AG08395 (cell line): ENCODE data around the gene FANCG.

Experiments
- DNase-seq: peaks from one replicate; pipeline ENCODE4 v3.0.0; 2012; ENCODE audit warnings: mixed read lengths, low spot score

The FANCG gene

DNA sequence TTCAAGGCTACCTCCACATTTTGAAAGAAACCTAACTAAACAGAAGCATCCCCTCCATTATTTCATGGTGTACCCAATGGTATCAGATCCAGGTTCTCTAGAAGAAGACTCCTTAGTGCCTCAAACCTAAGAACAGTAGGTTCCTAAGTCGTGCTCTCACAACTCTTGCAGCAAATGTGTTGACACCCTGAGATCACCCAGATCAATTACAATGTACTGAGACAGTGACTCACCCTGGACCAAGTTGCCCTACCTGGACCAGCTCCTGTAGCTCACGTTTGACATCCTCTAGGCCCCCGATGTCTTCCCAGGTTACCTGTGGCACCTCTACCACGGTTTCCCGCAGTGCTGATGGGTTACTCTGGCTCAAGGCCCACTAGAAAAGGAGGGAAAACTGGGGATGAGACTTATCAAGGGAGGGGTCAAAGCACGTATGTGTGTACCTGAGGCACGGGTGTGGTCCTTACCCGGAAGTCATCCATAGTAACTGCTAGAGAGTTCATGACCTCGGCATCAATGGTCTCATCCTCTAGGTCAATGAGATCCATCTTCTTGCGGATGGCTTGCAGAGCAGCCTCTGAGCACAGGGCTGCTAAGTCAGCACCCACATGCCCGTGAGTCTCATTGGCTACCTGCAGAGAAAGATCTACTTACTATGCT lies 19.1 kb downstream of the FANCG start:
- DNase-seq: no peak

DNA sequence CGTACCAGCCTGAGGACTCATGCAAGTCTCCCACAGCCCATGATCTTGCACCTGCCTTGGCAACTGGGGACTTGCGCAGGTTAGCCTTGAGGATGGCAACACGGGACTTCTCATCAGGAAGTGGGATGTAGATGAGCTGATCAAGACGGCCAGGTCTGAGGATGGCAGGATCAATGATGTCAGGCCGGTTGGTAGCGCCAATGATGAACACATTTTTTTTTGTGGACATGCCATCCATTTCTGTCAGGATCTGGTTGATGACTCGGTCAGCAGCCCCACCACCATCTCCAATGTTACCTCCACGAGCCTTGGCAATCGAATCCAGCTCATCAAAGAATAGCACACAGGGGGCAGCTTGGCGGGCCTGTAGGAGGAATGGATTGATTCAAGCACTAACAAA lies 20.3 kb downstream of the FANCG start:
- no peak for DNase-seq

DNA sequence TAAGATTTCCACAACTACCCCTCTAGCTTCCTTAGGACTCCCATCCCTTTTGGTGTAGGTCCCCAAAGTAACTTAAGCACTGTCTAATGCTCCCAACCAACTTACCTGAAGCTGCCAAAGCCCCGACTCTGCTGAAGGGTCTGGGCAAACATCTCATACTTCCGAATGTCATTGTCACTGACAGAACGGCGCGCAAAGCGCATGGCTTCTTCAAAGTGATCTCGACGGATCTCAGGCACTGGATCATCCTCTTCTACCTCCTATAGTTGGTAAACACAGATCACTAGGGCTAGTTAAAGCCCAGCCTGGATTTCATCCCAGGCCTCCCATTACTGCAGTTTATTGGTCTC lies 22.5 kb downstream of the FANCG start:
- DNase-seq: no peak

DNA sequence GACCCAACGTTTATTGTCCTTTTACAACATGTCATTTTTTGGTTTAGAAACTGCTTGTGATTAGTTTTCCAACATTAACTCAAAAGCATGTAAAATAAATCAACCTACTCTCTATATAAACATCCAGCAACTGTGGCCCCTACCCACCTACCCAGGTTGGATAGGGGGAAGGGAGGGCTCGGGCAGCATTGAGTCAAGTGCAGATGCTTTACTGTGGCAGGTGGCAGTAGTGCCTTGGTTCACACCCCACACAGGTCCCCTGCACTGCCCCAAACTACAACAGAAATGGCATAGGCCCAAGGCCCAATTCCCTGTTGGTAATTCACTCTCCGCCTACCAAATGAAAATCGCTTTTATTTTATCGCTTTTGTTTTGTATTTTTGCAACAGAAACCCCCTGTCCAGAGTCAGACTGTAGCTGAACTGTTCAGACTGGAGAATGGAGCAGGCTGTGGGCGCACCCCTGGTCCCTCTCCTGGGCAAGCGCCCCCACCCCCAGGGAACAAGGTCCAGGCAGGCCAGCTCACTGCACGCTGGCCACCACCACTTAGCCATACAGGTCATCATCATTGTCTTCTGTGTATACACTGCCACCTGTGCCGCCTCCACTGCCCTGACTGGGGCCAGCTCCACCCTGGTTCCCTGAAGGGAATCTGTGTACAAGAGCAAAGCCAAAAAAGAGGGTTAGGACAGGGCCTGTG lies 23.0 kb downstream of the FANCG start:
- no peak for DNase-seq

DNA sequence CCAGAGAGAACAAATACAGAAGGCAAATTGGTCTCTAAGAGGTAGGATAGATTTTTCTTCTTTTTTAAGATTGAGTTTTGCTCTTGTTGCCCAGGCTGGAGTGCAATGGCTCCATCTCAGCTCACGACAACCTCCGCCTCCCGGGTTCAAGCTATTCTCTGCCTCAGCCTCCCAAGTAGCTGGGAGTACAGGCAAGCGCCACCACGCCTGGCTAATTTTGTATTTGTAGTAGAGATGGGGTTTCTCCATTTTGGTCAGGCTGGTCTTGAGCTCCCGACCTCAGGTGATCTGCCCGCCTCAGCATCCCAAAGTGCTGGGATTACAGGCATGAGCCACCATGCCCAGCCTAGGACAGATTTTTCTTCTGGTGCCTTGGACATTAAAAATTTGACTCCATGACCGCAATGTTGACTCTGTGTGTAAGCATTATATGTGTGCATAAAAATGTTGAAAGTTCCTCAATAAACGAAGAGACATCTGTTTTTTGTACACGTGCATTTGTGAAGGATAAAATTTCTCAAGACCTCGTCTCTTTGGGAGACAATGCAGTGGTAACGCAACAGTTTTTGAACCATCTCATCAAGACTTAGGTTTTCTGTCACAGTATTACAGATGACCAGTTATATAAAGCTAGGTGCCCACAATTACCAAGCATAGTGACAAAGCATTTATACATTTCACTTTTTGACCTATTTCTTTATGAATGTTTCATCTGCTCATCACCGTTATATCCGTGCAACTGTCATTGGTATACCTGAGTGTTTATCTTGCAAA lies 24.7 kb downstream of the FANCG start:
- DNase-seq: no peak

DNA sequence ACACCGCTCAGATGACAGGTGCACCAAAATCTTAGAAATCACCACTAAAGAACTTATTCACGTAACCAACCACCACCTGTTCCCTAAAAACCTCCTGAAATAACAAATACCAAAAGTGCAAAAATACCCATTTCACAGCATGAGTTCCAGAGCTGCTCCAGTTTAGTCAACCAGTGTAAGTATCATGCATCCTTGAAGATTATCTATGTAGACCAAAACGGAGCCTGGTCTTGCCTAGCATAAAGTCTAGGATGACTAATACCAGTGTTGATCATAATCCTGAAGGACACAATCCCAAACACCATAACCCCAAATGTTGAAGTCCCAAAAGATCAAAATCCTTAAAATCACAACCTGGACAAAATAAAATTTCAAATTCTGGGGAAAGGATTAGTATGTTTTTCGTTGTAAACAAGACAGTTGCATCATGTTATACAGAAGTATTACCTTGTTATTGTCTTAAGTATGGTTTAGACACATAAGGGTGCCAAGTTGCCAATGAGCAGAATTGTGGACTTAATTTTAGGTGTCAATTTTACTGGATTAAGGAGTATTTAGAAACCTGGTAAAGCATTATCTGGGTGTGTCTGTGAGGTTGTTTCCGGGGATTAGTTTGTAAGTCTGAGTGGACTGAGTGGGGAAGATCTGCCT lies 25.4 kb downstream of the FANCG start:
- DNase-seq: no peak

DNA sequence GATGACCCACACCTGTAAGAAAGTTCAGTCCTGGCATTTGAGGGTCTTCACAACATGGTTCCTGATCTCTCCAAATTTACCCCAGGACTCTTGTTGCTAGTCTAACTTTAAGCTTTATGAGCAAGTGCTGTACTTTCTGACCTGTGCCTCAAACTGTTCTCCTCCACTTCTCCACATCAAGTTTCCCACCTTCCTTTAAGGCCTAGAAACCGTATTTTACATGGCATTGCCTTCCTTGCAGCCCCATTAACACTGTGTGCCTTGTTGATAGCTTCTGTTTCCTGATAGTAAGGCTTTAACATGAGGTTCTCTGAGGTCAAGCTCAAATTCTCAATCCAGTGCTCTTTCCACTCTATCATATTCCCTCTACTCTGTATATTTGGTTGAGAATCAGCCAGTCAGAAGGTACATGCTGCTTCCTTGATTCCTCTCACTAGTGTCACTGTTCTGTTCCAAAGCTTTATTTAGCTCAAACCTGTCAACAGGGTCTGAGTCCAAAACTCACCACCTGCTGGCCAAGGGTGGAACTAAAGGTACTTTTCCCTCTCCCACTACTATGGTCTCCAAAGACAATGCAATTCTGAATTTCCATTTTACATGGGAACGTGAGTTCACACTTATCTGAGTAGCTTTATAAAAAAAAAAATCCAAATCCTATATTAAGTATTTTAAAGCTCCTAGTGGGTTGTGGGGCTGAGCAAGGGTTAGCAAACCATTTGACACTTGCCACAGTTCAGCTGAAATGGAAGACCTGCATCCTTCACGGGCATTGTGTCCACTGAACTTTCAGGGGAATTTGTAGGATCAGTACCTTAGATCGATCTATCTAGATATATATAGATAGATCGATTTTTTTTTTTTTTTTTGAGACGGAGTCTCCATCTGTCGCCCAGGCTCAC lies 28.4 kb downstream of the FANCG start:
- peak; percentile 62 for DNase-seq

DNA sequence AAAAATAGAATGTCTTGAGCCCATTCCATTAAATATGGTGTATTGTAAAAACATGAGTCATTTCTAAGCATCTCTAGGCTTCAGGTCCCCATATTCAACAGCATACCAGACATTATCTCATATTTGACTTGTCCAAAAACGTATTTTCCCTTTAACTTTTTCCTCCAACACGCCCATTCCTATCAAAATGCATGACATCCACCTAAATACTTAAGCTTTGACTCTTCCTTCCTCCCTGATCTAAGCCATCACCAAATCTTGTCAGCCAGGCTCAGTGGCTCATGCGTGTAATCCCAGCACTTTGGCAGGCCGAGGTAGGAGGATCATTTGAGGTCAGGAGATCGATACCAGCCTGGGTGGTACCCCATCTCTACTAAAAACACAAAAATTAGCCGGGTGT lies 31.2 kb downstream of the FANCG start:
- DNase-seq: no peak

DNA sequence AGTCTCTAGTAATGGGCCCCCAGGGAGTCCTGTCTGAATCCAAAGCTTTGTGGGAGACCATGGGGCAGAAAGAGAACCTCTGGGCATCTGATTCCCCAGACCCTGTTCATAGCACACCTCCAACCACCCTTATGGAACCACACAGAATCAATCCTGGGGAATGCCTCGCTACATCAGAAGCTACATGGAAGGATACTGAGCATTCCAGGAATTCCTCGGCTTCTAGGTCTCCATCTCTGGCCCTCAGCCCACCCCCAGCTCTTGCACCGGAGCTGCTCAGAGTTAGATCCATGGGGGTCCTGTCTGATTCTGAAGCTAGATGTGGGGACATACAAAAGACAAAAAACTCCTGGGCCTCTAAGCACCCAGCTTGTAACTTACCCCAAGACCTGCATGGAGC lies 35.7 kb downstream of the FANCG start:
- DNase-seq: no peak

DNA sequence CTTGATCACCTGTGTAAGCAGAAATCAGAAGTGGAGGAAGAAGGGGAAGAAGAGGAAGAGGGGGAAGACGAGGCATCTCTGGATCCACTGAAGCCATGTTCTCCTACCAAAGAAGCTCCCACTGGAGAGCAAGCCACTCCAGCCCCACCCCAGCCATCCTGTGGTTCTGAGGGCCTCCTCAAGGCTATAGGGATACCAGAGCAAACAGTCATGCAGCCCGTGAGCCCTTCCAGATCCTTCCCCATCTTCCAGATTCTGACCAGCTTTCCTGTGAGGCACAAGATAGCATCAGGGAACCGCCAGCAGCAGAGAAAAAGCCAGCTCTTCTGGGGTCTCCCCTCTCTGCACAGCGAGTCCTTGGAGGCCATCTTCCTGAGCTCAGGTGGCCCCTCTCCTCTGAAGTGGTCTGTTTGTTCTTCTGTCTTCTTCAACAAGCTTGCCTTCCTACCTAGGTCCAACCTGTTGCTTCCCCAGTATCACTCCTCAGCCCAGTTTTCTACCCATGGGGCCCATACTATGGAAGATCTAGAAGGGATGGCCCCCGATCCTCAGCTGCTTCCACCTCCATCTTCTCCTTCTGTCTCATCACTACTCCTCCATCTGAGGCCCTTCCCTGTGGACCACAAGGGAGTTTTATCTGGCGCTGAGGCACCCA lies 36.7 kb downstream of the FANCG start:
- DNase-seq: no peak

DNA sequence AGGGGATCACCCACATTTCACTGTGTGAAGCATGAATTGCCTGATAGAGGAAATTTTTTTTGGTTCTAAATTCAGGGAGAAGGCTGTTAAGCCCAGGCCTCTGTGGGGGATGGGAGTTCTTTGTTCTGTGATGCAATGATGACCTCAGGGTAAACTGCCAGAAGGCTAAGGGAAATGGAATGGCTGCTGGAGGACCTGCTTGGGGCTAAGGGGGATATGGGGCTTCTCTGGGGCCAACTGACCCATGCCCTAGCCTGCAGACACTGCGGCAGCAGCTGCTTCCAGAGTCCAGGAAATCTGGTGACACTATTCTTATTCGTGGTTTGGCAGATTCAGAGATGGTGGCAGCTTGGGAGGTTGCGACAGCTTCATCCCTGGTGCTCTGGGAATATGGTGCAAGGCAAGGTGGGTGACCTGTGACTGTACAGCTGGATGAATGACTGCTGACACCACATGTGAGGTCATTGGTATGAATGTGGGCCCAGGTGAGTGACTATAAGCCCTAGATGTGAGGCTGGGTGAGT lies 37.6 kb downstream of the FANCG start:
- peak; percentile 32 for DNase-seq

DNA sequence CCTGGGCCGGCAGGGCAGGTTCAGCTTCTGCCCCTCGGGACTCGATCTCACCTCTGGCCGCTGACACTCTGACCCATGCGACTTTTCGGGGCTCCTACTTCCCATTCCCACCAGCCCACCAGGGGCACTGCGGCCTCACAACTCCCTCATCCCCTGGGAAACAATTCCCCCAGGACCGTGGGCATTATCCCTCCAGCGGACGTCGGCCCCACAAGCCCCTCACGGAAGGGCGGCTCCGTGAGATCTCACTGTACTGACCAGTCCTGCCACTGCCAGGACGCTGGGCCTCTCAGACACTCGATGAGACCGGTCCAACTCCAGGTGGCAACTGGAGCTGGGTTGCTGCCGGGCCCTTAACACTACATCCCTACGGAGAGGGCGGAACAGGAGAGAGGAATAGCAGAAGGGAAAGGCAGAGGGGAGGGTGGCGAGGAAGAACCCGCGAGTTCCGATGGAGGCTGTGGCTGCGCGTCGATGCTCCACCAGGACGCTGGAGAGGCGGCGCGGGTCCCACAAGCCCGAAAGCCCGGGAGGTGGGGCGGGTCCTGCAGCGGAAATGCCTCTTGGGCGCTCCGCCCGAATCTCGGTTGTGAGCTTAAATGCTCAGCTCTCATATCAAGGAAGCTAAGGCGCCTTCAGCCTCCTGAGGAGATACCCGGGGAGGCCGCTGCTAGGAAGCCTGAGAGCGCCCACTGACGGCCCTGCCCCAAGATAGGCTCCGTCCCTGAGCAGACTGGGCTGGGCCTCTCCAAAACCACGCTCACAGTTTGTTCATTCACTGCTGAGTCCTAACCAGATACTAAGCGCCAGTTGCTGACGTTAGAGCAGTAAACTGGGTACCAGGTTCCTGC lies 43.7 kb downstream of the FANCG start:
- peak; percentile 62 for DNase-seq

DNA sequence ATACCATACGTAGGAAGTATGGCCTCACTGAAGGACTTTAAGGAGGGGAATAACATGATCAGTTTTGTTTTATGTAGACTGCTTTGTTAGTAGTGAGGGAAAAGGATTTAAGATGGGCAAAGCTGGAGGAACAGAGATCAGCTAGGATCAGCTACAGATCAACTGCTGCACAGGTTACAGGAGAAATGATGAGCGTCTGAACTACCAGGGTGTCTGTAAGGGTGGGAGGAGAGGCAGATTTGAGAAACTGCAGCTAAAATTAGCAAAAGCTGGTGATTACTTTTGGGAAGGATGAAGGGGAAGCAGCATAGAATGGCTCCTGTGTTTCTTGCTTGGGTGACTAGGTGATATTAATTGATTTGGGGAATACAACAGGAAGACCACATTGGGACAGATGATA lies 46.6 kb downstream of the FANCG start:
- no peak for DNase-seq

DNA sequence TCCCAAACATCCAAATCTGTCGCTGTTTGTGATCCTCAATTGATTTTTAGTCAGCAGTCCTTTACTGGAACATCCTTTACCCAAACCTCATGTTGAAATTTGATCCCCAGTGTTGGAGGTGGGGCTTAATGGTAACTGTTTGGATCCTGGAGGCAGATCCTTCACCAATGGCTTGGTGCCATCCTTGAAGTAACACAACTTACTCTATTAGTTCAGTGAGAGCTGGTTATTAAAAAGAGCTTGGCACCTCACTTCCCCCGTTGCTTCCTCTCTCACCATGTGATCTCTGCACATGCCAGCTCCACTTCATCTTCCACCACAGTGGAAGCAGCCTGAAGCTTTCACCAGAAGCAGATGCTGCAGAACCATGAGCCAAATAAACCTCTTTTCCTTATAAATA lies 49.9 kb downstream of the FANCG start:
- DNase-seq: no peak

DNA sequence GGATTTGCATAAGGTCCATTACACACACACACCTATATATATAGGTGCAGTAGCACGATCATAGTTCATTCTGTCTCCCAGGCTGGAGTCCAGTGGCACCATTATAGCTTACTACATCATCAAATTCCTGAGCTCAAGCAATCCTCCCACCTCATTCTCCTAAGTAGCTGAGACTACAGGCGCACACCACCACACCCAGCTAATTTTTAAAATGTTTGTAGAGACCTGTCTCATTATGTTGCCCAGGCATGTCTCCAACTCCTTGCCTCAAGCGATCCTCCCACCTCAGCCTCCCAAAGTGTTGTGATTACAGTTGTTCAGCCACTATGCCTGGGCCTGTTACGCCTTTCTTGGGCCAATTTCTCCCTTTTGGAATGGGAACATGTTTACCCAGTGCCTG lies 50.5 kb downstream of the FANCG start:
- DNase-seq: no peak

DNA sequence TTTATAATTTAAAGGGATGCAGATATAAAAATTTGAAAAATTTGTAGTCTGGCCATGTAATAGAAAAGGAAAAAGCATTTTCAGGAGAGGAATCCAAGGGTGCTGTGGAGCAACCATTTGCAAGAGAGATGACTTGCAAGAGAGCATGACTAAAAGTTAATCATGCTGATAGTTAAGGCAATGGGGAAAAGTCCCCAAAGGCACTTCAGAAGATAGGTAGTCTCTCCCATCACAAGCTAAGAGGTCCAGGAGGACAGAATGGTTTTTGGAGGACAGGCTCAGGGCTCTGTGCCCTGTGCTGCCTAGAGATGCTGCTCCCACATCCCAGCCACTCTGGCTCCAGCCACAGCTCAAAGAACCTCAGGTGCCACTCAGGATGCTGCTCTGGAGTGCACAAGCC lies 51.4 kb downstream of the FANCG start:
- DNase-seq: no peak

DNA sequence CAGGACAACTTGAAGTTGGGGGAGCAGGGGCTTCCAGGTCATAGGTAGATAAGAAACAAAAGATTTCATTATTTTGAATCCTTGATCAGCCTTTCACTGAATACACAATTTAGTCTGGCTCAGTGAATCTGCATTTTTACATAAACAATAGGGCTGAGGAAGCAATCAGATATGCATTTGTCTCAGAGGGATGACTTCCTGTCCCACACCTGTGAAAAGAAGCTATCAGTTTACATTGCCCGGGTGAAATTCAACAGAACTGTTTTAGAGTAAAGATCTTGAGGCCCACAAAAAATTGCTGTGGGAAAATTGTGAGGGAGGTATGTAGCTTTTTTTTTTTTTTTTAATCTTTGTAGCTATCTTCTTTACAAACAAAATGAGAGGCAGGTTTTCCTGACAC lies 51.9 kb downstream of the FANCG start:
- no peak for DNase-seq

DNA sequence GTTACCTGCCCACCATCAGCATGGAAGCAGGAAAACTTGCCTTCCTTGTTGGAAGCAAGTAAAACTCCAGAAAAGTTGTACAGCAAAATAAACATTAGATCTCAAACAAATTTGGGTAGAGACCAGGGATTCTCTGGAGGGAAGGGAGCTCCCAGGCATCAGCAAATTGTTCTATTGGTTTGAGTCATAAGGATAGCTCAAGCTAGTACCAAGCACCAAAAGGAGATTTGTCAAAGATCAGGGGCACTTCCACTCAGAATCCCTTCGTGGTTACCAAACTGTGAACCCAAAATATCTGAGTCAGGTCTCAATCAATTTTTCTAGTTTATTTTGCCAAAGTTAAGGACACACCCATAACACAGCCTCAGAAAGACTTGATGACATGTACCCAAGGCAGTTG lies 52.4 kb downstream of the FANCG start:
- no peak for DNase-seq

DNA sequence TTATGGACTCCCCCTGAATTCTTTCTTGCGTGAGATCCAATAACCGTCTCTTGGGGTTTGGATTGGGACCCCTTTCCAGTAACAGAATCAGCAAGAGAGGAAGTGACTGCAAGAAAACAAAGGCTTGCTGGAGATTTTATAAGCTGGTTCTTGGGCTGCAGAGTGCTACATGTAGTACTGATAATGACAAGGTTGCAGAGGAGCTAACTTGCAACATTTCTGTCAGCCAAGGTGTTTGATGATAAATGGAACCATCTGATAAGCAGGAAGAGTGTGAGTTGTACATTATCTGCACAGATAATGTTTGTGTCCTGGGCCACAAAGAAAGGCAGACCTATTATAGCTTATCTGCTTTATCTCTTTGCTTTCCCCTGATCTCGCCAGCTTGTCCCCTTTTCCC lies 53.1 kb downstream of the FANCG start:
- DNase-seq: no peak
